ENCODE data around the gene LGI2. TPM values are rescaled to one million over a fixed set of nuclear protein-coding genes. Genes with fewer than 3 reads are reported as not detected.

Gene LGI2
- polyA plus RNA-seq, 1 donor (not counting 4 experiments of a cell fraction or from before 2014, with no cell fraction given): 0.69 TPM

DNA sequence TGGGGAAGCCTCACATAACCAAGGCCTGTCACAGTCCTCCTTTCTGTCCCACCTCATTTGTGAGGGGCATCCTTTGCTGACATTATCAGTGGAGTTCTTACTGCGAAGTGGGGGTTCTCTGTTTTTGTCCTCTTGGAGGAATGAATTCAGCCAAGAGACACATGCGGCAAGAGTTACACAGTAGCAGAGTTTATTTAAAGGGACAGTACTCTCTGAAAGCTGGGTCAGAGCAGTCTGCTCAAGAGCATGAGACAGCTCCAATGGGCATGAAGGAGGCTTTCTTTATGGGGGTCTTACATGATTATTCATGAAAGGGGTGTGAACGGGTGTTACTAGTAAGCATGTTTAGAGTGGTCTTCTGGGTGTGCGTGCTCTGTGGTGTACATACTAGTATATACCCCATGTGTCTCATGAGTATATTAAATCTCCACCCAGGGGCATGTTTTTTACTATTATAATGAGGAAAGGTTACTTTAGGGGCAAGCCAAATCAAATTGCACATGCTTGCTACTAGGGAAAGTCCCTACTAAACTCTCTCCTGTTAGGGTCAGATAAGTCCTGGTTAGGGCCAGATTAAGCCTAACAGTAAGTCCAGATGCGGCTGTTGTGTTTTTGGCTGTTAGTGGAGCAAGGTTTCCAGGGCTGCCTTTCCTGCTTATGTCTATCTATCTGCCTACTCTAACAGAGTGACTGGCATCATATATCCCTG lies 19.8 kb upstream of the LGI2 start:
- Histone ChIP-seq H3K9me3 (ENCODE audit: control insufficient read depth, low read depth, low read length) (no peaks in the 10 kb centered on the region), H3K4me3 (ENCODE audit: control insufficient read depth in 2 of 3, extremely low read depth in 1 of 3, insufficient read depth in 2 of 3, low read depth in 1 of 3, low read length in 3 of 3) (no peak overlapping the region), H3K27ac (ENCODE audit: control insufficient read depth, insufficient read depth, low read length) (no peak overlapping the region), H2AFZ (ENCODE audit: control insufficient read depth, low read length) (no peak overlapping the region), H4K20me1 (ENCODE audit: control insufficient read depth, extremely low read depth, insufficient read depth, low read length) (no peaks in the 10 kb centered on the region), H3K4me1 (ENCODE audit: control insufficient read depth, extremely low read depth, insufficient read depth, low read length) (no peaks in the 10 kb centered on the region), H3K36me3 (ENCODE audit: control insufficient read depth in 2 of 2, extremely low read depth in 1 of 2, insufficient read depth in 2 of 2, low read length in 2 of 2) (no peaks in the 10 kb centered on the region), H3K79me2 (ENCODE audit: control insufficient read depth, insufficient read depth, low read length) (no peaks in the 10 kb centered on the region), H3K9me1 (ENCODE audit: control insufficient read depth, extremely low read depth, insufficient read depth, low read length) (no peaks in the 10 kb centered on the region), H3K4me2 (ENCODE audit: control insufficient read depth, extremely low read depth, insufficient read depth, low read depth, low read length) (no peak overlapping the region), H3K9ac (ENCODE audit: control insufficient read depth, extremely low read depth, insufficient read depth, low read length) (no peak overlapping the region), H3K27me3 (ENCODE audit: control insufficient read depth, extremely low read depth, insufficient read depth, low read length) (no peaks in the 10 kb centered on the region)
- dilution Hi-C loops (cut with MboI; ENCODE audit: extremely low pct_ligation_motif_present, low sequenced_read_pairs): no loop called here
- TF ChIP-seq EZH2 (IDR thresholded peaks at IDR 0.05; ENCODE audit: low read length): no peak
- TF ChIP-seq, protein P1, sequence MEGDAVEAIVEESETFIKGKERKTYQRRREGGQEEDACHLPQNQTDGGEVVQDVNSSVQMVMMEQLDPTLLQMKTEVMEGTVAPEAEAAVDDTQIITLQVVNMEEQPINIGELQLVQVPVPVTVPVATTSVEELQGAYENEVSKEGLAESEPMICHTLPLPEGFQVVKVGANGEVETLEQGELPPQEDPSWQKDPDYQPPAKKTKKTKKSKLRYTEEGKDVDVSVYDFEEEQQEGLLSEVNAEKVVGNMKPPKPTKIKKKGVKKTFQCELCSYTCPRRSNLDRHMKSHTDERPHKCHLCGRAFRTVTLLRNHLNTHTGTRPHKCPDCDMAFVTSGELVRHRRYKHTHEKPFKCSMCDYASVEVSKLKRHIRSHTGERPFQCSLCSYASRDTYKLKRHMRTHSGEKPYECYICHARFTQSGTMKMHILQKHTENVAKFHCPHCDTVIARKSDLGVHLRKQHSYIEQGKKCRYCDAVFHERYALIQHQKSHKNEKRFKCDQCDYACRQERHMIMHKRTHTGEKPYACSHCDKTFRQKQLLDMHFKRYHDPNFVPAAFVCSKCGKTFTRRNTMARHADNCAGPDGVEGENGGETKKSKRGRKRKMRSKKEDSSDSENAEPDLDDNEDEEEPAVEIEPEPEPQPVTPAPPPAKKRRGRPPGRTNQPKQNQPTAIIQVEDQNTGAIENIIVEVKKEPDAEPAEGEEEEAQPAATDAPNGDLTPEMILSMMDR (optimal IDR thresholded peaks at IDR 0.05 in 1 of 3, IDR thresholded peaks at IDR 0.05 in 1 of 3, conservative IDR thresholded peaks at IDR 0.05 in 1 of 3; ENCODE audit: extremely low read depth in 1 of 3, insufficient read depth in 2 of 3, low read length in 3 of 3): no peak
- DNase-seq (ENCODE audit: low read depth, low spot score) (no peak), FAIRE-seq (no peak)

DNA sequence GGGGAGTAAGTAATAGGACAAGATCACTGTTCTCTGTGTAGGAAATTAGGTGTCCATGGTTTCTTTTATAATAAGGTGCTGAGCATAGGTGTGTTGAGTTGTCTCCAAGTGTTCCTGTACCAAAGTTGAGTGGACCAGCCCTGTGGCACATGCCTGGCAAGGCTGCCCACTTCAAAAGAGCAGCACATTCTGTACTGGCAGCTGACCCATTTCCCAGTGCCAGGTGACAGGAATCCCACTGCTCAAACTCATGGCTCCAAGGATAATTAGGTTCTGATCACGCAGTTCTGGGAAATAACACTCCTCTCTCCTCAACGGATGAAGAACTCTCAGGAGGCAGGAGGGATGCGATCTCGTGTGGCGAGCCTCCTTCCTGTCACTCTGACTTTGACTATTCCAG lies 12.8 kb upstream of the LGI2 start:
- Histone ChIP-seq H3K9me1 (ENCODE audit: control insufficient read depth, extremely low read depth, insufficient read depth, low read length) (no peaks in the 10 kb centered on the region), H3K27me3 (ENCODE audit: control insufficient read depth, extremely low read depth, insufficient read depth, low read length) (peaks cover 5% of the 10 kb centered on the region), H3K79me2 (ENCODE audit: control insufficient read depth, insufficient read depth, low read length) (no peaks in the 10 kb centered on the region), H3K36me3 (ENCODE audit: control insufficient read depth in 2 of 2, extremely low read depth in 1 of 2, insufficient read depth in 2 of 2, low read length in 2 of 2) (no peaks in the 10 kb centered on the region), H3K27ac (ENCODE audit: control insufficient read depth, insufficient read depth, low read length) (no peak overlapping the region), H2AFZ (ENCODE audit: control insufficient read depth, low read length) (no peak overlapping the region), H3K4me1 (ENCODE audit: control insufficient read depth, extremely low read depth, insufficient read depth, low read length) (no peaks in the 10 kb centered on the region), H4K20me1 (ENCODE audit: control insufficient read depth, extremely low read depth, insufficient read depth, low read length) (no peaks in the 10 kb centered on the region), H3K4me3 (ENCODE audit: control insufficient read depth in 2 of 3, extremely low read depth in 1 of 3, insufficient read depth in 2 of 3, low read depth in 1 of 3, low read length in 3 of 3) (no peak overlapping the region), H3K4me2 (ENCODE audit: control insufficient read depth, extremely low read depth, insufficient read depth, low read depth, low read length) (no peak overlapping the region), H3K9me3 (ENCODE audit: control insufficient read depth, low read depth, low read length) (no peaks in the 10 kb centered on the region), H3K9ac (ENCODE audit: control insufficient read depth, extremely low read depth, insufficient read depth, low read length) (no peak overlapping the region)
- dilution Hi-C loops (cut with MboI; ENCODE audit: extremely low pct_ligation_motif_present, low sequenced_read_pairs): no loop called here
- DNase-seq (ENCODE audit: low read depth, low spot score) (no peak), FAIRE-seq (no peak)
- no peak for TF ChIP-seq EZH2 (IDR thresholded peaks at IDR 0.05; ENCODE audit: low read length)
- TF ChIP-seq, protein P1 (optimal IDR thresholded peaks at IDR 0.05 in 1 of 3, IDR thresholded peaks at IDR 0.05 in 1 of 3, conservative IDR thresholded peaks at IDR 0.05 in 1 of 3; ENCODE audit: extremely low read depth in 1 of 3, insufficient read depth in 2 of 3, low read length in 3 of 3): no peak
